Measurements from ENCODE around the gene ZNF688.
"Not testable (repeated sequence)": the region's sequence is repeated elsewhere in the genome, so short reads cannot be mapped to it uniquely, and the experiment has no call there.

Gene ZNF688

DNA sequence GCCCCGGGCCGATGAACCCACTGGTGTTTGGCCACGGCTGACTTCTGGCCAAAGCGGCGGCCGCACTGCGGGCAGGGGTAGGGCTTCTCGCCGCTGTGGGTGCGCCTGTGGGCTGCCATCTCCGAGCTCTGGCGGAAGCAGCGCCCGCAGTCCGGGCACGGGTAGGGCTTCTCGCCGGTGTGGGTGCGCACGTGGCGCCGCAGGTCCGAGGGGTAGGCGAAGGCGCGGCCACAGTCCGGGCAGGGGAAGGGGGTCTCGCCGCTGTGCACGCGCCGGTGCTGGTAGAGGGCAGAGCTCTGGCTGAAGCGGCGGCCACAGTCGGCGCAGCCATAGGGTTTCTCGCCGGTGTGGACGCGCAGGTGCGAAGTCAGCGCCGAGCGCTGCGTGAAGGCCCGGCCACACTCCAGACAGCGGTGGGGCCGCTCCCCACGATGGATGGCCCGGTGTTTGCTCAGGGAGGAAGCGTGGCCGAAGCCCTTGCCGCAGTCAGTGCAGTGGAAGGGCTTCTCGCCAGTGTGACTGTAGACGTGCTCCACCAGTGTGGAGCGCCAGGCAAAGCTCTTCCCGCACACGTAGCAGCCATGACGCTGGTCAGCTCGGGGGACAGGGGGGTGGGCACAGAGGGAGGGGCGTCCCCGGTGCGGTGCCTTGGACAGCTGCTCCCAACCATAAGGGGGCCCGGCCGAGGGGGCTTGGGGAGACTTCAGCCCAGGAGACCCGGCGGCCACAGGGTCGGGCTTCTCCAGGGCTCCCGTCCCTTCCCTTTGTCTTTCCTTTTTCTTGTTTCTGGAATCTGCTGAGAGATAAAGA is 16.0 kb downstream of the ZNF688 start:
- DNase-seq = no peak

DNA sequence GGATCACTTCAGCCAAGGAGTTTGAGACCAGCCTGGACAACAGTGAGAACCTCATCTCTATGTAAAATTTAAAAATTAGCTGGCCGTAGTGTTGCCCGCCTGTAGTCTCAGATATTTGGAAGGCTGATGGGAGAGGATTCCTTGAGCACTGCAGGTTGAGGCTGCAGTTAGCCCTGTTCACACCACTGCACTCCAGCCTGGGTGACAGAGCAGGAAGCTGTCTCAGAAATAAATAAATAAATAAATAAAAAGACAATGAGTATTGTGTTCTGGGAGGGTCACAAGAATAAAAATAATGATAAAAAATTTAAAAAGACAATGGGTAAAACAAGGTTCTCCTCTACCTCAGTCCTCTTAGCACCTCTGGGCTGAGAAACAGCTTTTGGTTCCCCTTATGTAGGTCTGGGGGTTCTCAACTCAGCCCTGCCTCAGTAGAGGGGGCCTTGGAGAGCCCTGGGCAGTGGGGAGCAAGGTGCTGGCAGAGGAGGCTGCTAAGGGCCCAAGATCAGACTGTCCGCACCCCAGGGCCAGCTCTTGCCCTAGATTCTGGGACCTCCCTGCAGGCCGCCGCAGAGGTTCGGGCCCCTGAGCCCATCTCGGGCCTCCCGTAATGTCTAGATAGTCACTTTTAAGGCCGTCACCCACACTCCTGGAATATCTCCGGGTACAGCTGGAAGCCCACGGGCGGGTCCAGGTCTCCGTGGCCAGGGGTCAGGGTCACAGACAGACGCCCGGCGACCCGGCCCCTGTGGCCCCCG is 16.8 kb downstream of the ZNF688 start:
- no peak for DNase-seq

DNA sequence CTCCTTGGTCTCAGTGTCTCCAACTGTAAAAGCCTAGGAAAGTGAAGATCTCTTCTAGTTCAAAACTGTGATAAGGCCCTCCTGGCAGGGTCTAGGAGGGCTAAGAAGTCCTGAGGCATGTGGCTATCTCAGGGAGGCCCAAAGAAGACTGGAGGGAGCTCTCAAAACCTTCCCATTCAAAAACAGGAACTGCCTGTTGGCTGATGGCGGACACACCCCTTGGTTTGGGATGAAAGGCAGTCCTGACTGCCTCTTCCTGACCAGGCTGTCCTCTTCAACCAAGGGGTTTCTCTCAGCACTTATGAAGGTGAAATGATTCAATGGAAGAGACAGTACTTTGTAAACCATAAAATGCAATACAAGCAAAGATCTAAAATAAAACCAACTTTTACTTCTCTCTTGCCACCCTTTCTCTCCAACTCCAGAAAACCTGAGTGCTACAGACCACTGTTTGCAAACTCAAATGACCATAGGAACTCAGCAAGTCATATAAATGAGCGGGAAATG is 18.1 kb downstream of the ZNF688 start:
- DNase-seq = no peak

- DNase-seq = no peak
Observed at GRCh38 chr16:30552956-30553355, 18.6 kb downstream of the ZNF688 start.

- DNase-seq = peak; percentile 79
Observed at GRCh38 chr16:30551781-30552180, 19.7 kb downstream of the ZNF688 start.

GRCh38 chr16:30548416-30549253 is 22.9 kb downstream of the ZNF688 start:
- DNase-seq = no peak

- DNase-seq = no peak
Observed at GRCh38 chr16:30546115-30546514, 25.4 kb downstream of the ZNF688 start.

- no peak for DNase-seq
Observed at GRCh38 chr16:30543067-30543466, 28.4 kb downstream of the ZNF688 start.

DNA sequence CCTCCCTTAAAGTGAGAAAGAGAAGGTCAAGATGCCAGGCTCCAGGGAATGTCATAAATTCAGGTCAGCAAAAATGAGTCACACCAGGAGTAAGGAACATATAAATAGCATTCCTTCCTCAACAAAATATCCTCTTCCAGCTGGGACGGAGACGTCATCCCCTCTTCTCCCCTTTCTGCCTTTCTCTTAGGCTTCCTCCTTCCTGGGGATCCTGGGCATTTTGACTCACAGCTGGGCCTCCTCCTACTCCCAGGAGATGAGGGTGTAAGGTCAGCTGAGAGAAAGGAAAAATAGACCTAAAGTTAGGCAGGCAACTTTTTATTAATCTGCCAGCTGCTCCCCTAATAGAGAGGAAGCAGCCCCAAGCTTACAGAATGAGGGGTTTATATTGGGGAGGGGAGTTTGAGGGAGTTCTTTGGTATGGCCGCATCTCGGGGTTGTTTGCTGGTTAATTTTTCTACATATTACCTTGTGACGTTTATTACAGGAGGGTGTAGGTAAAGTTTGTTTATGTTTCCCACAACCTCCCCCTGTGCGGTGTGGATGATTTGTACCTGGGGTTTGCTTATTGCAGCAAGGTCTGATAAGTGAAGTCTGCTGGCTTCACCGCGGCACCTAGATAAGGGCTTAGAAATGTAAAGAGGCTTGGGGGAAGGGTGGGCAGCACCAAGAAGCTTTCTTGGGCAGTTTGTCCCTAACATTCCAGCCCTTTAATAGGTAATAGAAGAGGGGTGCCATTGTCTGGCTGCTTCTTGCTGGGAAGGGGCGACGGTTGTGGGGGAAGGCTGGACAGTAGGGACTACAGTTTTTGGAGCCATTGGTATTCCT is 29.8 kb downstream of the ZNF688 start:
- DNase-seq = no peak

DNA sequence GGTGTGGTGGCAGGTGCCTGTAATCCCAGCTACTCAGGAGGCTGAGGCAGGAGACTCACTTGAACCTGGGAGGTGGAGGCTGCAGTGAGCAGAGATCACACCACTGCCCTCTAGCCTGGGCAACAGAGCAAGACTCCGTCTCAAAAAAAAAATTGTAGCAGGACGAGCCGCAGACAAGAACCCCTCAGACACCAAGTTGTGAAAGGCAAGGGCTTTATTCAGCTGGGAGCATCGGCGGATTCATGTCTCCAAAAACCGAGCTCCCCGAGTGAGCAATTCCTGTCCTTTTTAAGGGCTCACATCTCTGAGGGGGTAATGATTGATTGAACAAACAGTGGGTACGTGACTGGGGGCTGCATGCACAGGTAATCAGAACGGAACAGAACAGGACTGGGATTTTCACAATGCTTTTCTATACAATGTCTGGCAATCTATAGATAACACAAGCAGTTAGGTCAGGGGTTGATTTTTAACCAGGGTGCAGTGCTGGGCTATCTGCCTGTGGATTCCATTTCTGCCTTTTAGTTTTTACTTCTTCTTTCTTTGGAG is 30.5 kb downstream of the ZNF688 start:
- not testable (repeated sequence) for DNase-seq

DNA sequence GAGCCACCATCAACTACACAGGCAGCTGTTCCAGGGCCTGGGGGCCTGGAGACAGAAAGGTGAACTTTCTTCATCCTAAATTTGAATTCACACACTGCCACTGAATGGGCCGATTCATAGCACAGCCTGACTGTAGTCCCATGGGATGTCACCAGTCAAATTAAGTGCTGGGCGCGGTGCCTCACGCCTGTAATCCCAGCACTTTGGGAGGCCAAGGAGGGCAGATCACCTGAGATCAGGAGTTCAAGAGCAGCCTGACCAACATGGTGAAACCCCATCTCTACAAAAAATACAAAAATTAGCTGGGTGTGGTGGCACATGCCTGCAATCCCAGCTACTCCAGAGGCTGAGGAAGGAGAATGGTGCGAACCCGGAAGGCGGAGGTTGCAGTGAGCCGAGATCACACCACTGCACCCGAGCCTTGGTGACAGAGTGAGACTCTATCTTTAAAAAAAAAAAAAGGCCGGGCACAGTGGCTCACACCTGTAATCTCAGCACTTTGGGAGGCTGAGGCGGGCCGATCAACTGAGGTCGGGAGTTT is 31.5 kb downstream of the ZNF688 start:
- DNase-seq = not testable (repeated sequence)

- DNase-seq = no peak
Observed at GRCh38 chr16:30539000-30539964, 32.2 kb downstream of the ZNF688 start.

- DNase-seq = not testable (repeated sequence)
Observed at GRCh38 chr16:30536391-30537024, 35.0 kb downstream of the ZNF688 start.

- DNase-seq = peak; percentile 76
Observed at GRCh38 chr16:30535777-30536190, 35.7 kb downstream of the ZNF688 start.

GRCh38 chr16:30535106-30535776 is 36.3 kb downstream of the ZNF688 start:
- no peak for DNase-seq

DNA sequence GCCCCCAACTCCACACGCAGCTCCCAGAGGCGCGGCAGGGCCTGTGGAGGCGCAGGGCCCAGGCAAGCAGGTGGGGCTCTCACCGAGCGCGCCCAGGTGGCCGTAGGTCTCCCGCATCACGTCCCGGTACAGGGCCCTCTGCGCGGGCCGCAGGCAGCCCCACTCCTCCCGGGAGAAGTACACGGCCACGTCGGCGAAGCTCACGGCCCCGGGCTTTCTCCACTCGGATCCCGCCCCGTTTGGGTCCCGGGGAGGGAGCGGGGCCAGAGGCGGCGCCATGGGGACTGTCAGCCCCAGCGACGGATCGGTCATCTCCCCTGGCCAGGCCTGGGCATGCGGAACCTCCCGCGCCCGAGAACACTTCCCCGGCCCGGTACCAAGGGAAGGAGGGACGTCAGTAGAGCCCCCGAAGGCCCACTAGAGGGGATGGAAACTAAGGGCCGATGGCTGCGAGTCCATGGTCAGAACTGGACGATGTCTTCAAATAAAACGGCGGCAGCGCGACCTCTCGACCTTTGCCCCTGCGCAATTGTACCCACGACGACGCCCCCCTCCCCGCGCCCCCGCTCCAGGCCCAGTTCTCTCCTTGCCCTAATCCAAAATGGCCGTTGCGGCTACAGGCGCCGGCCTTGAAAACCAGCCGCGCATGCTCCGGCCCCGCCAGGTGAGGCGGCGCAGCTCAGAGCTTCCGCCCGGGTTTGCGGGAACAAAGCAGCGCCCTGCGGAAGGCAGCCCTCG is 37.0 kb downstream of the ZNF688 start, which contains the start of gene ZNF747:
Gene ZNF747 (minus strand): TSS at position 491 of the 738 bp plus-strand sequence. CDS start 179 bp downstream, at position 312.
- peak; percentile 94 for DNase-seq

DNA sequence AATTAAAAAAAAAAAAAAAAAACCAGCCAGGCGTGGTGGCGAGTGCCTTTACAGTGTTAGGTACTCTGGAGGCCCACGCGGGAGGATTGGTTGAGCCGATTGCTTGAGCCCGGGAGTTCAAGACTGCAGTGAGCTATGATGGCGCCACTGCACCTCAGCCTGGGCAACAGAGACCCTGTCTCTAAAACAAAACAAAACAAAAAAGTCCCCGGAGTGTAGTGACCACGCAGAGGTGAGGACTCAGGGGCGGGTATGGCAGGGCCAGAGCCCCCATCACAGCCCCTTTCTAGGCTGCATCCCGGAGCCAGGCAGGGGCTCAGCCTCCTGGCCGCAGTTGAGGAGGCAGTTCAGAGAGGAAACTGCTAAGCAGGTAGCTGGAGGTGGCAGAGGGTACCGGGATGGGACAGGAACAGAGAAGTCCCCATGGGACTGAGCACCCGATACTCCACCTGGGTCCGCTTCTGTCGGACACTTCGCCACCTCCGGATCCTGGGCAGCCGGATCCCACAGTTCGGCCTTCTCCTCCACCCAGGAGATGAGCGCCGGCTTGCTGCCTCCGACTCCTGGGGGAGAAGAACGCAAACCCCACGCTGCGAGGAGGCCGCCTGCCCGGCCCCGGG is 37.7 kb downstream of the ZNF688 start:
- DNase-seq = peak; percentile 26

DNA sequence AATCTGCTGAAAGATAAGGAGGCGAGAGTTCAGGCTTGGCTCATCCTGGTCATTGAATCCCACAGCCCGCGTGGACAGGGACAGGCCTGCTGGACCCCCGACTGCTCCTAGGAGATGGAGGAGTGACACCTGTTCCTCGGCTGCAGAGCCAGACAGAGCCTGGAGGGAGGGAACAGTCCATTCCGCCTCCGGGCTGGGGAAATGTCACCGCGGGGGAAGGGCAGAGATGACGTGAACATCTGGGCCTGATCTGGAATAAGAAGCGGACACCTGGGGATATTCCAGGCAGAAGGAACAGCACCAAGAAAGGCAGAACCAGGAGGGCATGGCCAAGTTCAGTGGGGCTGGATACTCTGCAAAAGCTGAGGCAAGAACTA is 38.4 kb downstream of the ZNF688 start:
- DNase-seq = no peak
